IPS-18c (cell line): ENCODE measurements around the gene CRIP2.

Experiments used
- H3K4me3 ChIP-seq: 2 replicates; pipeline ENCODE4 v1.7.0; 2013; ENCODE audit warnings: low read depth, mild to moderate bottlenecking, low read length, moderate library complexity; ENCODE audit not compliant: insufficient read depth
- H3K9me3 ChIP-seq: one replicate; pipeline ENCODE4 v1.6.1; 2013; ENCODE audit warnings: mild to moderate bottlenecking, low read length, moderate library complexity; ENCODE audit not compliant: control insufficient read depth, insufficient read depth

Gene CRIP2

DNA sequence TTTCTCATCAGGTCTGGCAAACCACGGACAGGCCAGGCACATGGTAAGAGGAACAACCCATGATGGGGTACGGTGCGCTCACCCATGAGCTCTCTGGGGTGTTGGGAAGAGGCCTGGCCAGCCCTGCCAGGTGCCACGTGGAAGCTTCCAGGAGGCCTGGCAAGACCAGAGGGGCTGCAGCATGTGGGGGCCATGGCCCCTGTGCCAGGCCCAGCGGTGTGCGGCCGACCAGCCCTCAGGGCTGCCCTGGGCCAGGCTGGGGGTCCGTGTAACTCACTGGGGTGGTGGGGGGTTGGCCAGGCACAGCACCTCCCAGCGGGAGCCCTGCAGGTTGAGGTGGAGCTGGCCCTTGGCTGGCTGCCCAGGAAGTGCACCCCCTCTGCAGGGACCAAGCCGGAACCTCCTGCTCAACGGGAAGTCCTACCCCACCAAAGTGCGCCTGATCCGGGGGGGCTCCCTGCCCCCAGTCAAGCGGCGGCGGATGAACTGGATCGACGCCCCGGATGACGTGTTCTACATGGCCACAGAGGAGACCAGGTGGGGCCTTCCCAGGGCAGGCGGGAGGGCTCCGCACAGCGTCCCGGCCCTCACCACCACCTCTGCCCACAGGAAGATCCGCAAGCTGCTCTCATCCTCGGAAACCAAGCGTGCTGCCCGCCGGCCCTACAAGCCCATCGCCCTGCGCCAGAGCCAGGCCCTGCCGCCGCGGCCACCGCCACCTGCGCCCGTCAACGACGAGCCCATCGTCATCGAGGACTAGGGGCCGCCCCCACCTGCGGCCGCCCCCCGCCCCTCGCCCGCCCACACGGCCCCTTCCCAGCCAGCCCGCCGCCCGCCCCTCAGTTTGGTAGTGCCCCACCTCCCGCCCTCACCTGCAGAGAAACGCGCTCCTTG lies 4.9 kb upstream of the CRIP2 start:
- Histone ChIP-seq H3K9me3 (no peaks in the 10 kb centered on the region), H3K4me3 (no peak overlapping the region)

DNA sequence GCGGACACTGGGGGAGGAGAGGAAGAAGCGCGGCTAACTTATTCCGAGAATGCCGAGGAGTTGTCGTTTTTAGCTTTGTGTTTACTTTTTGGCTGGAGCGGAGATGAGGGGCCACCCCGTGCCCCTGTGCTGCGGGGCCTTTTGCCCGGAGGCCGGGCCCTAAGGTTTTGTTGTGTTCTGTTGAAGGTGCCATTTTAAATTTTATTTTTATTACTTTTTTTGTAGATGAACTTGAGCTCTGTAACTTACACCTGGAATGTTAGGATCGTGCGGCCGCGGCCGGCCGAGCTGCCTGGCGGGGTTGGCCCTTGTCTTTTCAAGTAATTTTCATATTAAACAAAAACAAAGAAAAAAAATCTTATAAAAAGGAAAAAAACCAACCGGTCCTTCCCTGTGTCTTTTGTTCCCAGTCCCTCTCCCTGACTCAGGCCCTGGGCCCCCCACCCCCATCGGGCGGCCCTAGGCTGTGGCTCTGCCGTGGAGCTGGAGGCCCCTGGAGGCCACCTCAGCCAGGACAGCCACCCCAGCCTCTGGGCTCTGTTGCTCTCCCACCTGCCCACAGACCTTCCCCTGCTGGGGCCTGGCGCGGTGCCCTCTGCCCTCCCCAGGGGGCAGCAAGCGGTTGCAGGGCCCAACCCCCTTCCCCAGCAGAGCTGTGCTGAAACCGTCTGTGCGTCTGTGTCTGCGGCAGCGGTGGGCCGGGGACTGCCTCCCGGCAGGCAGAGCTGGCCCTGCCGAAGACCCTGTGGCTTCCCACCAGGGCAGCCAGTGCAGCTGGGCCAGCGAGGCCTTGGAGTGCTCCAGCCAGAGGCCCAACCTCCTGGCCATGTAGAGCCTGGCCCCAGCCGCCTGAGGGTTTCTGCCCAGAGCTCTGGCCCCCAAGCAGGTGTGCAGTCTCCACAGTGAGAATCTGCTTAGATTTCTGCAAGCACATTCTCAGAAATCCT lies 4.0 kb upstream of the CRIP2 start:
- no peak overlapping the region for H3K4me3 ChIP-seq
- H3K9me3 ChIP-seq, result no peaks in the 10 kb centered on the region

DNA sequence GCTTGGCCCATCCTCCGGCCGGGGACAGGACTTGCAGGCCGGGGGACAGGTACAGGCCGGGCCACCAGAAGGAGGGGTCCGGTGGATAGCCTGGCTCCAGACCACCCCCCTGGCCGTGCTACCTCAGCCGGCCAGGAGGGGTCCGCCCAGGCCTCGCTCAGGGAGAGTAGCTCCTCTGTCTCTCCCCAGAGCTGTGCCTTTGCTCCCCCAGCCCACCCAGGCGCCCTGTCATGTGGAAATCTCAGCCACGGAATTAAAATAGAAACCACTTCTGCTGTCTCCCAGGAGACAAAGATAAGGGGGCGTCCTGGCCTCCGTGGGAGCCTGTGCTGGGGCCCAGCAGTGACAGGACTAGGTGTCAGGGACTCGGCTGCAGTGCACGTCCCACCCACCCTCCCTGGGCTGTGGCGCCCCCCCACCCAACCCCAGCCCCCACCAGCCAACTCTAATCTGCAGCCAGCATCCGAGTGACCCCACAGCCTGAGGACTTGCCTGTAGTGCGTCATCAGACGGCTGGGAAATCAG lies 3.3 kb upstream of the CRIP2 start:
- Histone ChIP-seq H3K4me3 (no peak overlapping the region), H3K9me3 (no peaks in the 10 kb centered on the region)

DNA sequence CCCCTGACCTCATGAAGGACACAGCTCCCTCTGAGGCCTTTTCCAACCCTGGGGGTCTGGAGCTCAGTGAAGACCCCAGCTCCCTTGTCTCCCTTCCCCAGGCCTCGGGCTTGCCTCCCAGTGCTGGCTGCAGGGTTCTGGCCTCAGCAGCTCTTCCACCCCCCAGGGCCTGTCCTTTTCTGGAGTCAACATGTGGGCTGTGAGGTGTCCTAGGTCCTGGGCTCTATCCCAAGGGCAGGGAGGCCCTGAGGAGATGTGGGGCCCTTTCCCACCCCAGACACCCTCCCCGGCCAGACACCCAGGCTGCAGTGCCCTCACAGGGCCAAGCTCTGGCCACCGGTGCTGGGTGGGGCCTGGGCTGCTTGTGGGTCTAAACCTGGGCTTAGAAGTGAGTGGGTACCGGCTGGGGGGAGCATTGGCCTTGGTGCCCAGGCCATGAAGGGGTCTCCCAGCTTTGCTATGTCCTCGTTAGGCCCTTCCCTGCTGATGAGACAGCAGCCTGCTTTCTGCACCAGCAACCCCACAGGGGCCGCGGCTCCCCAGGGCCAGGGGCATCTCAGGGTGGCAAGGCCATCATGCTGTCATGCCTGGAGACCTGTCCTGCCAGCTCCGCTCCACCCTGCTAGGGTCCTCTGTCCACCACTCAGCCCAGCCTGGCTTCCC lies 2.7 kb upstream of the CRIP2 start:
- Histone ChIP-seq H3K9me3 (no peaks in the 10 kb centered on the region), H3K4me3 (no peak overlapping the region)

DNA sequence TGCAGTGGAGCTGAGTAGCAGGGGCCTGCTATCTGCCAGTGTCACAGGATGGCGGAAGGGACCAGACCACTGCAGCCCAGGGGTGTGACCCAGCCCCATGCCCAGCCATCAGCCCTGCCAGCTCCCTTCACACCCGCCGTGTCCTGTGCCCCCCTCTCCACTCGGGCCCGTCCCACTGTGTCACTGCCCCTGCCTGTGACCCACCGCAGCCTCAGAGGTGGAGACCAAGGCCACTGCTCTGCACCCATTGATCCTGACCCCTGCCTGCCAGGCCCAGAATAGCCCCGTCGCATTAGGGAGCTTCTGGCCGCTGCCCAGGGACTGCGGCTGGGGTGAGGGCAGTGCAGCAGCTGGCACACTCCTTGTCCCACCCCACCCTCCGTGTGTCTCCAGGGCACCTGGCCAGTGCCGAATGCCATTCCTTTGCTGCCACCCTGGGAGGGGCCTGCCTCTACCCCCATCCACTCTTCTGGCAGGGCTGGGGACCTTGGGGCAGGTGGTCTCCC lies 2.1 kb upstream of the CRIP2 start:
- Histone ChIP-seq H3K9me3 (no peaks in the 10 kb centered on the region), H3K4me3 (no peak overlapping the region)

DNA sequence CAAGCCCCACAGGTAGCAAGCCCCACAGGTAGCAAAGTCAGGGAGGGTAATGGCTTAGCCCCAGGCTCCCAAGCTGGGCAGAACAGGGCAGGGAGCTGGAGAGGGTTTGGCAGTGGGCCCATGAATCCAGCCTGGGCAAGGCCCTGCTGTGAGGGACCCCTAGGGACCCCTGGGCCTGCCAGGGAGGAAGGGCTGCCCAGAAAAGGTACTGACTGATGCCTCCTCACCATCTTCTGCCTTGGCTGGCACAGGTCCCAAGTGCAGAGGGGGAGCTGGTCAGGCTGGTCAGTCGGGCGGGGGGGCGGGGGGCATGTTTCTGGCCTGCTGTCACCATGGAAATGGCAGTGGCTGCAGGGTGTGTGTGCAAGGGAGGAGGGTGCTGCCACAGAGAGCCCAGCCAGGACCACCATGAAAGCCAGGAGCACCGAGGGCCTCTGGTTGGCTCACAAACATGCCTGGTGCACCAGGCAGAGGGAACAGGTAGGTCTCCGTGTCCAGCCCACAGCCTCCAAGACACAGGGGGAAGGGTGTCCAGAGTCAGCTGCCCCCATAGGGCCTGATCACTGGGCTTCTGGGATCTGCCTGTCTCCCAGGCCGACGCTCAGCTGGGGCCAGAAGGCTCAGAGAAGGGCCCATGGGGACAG lies 1.5 kb upstream of the CRIP2 start:
- Histone ChIP-seq H3K9me3 (no peaks in the 10 kb centered on the region), H3K4me3 (peak overlapping the region; percentile 34)

DNA sequence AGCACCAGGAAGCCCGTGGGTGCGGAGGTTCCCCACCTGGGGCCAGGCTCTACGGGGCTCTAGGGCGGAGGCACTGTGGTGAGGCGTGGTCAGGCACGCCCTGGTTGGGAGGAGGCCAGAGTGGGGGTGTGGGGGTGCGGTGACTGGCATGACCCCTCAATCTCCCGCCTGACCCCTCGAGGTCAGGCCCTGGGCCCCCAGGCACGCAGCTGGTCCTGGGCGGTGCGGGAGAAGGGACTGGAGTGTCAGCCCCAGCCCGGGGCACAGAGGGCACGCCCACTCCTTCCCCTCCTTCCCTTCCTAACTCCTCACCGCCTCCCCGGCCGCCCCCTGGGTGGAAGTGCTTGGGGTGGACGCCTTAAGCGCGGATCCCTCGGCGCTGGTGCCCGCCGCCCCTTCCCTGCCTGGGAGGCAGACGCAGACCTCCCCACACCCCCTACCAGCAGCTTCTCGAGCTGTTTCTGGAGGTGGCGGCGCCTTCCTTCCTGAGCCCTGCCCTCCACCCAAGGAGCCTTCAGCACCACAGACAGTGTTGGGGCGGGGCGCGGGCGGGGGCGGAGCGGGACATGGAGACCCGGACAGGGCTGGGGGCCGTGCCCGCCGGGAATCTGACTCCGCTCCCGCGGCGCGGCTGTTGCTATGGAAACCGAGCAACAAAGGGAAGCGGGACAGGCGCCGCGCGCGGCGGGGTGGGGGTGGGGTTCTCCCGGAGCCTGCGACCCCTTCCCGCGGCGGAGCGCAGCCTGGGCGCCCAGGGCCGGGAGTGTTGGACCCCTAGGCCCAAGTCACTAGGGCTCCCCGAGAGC lies 741 bp upstream of the CRIP2 start:
- Histone ChIP-seq H3K9me3 (no peaks in the 10 kb centered on the region), H3K4me3 (peak overlapping the region; percentile 34)

DNA sequence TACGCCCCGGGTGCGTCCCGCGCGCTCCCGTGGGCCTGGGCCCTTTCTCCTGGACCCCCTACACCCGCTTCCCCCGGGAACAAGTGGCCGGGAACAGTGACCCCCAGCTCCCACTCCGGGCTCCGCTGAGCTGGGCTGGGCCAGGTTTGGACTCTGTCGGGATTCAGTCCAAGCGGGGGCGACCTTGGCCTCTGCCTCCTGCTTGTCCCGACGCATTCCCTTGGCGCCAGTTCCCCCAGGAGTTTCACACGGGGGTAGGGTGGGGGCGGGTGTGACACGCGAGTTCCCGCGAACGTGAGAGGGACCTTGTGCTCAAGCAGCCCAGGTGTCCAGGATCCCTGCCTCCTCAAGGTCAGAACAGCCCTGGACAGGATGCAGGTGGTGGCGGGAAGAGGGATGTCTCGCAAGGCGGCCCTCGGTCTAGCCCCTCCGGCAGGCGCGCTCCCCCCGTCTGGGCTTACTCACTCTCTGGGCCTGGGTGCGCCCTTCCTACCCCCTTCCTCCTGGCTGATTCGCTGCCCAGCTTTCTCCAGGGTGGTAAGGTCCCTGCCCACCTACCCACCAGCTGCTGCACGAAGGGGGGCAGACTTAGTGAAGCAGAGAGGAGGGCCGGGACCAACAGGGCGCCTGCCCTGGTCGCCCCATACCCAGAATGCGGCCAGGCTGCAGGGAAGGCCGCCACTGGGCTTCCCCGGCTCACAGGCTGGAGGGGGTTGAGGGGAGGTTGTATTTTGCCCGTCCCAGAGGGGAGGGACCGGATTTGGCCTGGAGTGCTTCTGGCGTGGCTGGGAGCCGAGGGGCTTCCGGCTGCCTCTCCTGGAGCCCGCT lies 862 bp downstream of the CRIP2 start:
- H3K9me3 ChIP-seq, result no peaks in the 10 kb centered on the region
- peak overlapping the region; percentile 55 for H3K4me3 ChIP-seq

DNA sequence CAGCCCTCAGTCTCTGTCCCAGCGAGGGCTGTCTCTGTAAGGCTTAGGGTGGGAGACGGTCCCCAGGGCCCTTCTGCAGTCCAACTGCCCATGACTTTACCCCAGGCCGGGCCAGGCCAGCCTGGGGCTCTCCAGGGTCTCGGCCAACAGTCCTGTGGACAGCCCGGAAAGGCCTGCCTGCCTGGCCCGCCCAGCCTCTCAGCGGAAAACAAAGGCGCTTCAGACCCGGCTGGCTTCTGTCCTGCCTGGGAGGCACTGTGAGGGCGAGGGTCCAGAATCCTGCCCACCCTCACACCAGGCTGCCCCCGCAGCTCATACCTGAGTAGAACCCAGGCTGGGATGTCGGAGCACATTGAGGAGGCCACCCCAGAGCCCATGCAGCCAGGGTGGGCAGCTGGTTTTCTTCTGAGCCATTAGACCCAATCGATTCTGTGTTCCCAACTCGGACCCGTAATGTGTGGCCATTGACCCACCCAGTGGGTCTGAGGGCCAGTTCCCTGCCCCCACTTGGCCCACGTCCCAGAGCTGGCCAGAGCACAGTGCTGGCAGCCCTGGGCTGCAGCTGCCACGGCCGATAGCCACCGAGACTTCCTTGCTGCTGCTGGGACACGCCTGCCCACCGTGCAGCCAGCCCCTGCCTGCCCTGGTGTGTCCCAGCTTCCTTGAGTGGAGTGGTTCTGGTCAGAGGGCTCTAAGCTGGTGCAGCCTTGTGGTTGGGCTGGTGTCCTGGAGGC lies 1.6 kb downstream of the CRIP2 start:
- H3K4me3 ChIP-seq, result no peak overlapping the region
- no peaks in the 10 kb centered on the region for H3K9me3 ChIP-seq

DNA sequence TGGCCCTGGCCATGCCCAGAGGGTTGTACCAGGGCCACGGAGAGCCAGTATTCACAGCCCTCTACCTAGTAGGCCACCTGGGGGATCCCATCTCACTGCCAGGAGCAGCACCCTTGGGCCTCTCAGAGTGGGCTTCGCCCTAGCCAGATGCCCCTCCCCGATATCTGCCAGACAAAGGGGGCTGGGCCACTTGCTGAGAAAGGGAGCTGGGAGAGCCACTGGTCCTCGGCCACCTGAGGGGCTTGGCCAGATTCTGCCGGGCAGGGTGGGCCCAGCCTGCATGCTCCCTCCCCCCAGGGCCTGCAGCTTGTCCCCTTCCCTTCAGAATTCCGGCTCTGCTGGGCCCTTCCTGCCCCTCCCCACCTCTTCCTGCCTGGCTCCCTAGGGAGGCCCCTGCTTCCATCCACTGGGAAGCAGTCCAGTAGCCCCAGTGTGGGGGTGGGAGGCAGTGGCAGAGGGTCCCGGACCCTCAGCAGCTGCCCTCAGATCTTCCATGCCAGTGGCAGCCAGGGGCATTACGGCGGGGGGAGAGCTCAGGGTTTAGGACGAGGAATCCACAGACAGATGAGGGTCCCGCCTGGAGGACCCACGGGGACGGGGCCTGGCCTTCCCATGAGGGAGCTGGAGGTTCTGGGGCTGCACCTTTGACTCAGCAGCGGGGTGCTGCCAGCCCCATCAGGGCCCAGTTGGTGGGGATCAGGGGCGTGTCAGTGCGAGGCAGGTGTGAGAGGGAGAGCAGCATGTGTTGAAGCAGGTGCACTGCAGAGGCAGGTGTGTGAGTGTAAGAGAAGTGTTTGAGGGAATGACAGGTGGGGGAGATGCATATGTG lies 2.4 kb downstream of the CRIP2 start:
- Histone ChIP-seq H3K9me3 (no peaks in the 10 kb centered on the region), H3K4me3 (no peak overlapping the region)

DNA sequence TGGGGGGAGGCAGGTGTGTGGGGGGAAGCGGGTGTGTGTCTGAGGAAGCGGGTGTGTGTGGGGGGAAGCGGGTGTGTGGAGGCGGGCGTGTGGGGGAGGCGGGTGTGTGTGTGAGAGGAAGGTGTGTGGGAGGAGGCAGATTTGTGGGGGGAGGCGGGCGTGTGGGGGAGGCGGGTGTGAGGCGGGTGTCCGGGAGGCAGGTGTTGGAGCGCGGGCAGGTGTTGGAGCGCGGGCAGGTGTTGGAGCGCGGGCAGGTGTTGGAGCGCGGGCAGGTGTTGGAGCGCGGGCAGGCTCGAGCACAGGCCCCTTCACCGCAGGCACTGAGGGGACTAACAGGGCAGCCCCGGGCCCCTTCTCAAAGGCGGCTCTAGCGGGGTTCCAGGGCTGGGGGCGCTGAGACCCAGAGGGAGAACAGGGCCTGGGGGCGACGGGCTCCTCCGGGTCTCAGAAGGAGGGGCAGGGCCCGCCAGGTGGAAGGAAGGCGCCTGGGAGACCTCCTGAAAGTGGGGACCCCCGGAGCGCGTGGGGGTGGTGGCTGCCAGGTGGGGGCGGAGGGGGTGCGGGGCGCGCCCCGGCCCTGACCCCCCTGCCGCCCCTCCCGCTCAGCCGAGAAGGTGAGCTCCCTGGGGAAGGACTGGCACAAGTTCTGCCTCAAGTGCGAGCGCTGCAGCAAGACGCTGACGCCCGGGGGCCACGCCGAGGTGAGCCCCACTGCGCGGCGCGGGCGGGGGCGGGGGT lies 3.2 kb downstream of the CRIP2 start:
- no peaks in the 10 kb centered on the region for H3K9me3 ChIP-seq
- H3K4me3 ChIP-seq, result no peak overlapping the region; the same call in 1 of the 2 replicates

DNA sequence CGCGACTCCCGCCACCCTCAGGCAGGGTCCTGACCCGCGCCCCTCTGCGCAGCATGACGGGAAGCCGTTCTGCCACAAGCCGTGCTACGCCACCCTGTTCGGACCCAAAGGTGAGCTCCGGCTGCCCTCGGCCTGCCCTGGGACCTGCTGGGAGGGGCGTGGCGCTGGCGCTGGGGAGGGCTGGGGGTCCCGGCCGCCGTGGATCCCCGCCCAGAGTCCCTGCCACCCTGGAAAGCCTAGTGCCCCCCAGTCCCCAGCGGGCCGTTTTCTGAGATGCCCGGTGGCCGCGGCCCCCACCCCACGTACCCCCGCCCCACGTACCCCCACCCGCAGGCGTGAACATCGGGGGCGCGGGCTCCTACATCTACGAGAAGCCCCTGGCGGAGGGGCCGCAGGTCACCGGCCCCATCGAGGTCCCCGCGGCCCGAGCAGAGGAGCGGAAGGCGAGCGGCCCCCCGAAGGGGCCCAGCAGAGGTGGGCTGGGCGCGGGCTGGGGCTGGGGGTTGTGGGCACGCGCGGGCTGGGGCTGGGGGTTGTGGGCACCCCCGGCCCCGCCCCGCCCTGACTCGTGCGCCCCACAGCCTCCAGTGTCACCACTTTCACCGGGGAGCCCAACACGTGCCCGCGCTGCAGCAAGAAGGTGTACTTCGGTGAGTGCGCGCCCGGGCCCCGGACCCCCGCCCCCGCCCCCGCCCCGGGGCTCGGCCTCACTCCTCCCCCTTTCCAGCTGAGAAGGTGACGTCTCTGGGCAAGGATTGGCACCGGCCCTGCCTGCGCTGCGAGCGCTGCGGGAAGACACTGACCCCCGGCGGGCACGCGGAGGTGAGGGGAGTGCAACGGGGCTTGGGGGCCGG lies 4.0 kb downstream of the CRIP2 start:
- H3K9me3 ChIP-seq, result no peaks in the 10 kb centered on the region
- no peak overlapping the region; the same call in 1 of the 2 replicates for H3K4me3 ChIP-seq
